Loucy (cell line): ENCODE data around the gene PHACTR1.
A peak's percentile ranks its signal among the peaks of the same experiment; 100 is the strongest.

Experiments
- H2AFZ ChIP-seq: fragments of 200-600 bp; sonication (generic); 2 replicates; pipeline ENCODE4 v1.6.0; 2016; ENCODE audit warnings: antibody characterized with exemption, mild to moderate bottlenecking, low read length, moderate library complexity
- H3F3A ChIP-seq: fragments of 200-600 bp; 2 replicates; pipeline ENCODE4 v1.6.0; 2016; ENCODE audit warnings: antibody characterized with exemption, low read depth, mild to moderate bottlenecking
- H3K27me3 ChIP-seq: fragments of 200-600 bp; sonication (generic); 2 replicates; pipeline ENCODE4 v1.6.1; 2014; ENCODE audit warnings: low read length, mild to moderate bottlenecking; ENCODE audit not compliant: insufficient read depth, poor library complexity, severe bottlenecking
- H3K36me3 ChIP-seq: fragments of 200-600 bp; sonication (generic); 2 replicates; pipeline ENCODE4 v1.6.1; 2016; ENCODE audit warnings: low read length; ENCODE audit not compliant: insufficient read depth
- H3K4me1 ChIP-seq: fragments of 200-600 bp; sonication (generic); 2 replicates; pipeline ENCODE4 v1.5.1; 2014; ENCODE audit warnings: low read length, mild to moderate bottlenecking; ENCODE audit not compliant: insufficient read depth, poor library complexity, severe bottlenecking
- H3K4me2 ChIP-seq: fragments of 200-600 bp; sonication (generic); 2 replicates; pipeline ENCODE4 v1.6.0; 2014; ENCODE audit warnings: antibody characterized with exemption, low read length, low read depth, mild to moderate bottlenecking; ENCODE audit not compliant: poor library complexity, severe bottlenecking
- H3K4me3 ChIP-seq: fragments of 200-600 bp; sonication (generic); 2 replicates; pipeline ENCODE4 v1.5.1; 2014; ENCODE audit warnings: low read length, mild to moderate bottlenecking, mixed read lengths; ENCODE audit not compliant: poor library complexity, severe bottlenecking
- H3K79me2 ChIP-seq: fragments of 200-600 bp; sonication (generic); 2 replicates; pipeline ENCODE4 v1.6.1; 2014; ENCODE audit warnings: low read length; ENCODE audit not compliant: insufficient read depth
- H3K9ac ChIP-seq: fragments of 200-600 bp; sonication (generic); 2 replicates; pipeline ENCODE4 v1.6.0; 2014; ENCODE audit warnings: mild to moderate bottlenecking, low read depth, low read length, moderate library complexity; ENCODE audit not compliant: poor library complexity, severe bottlenecking
- H3K9me2 ChIP-seq: fragments of 200-600 bp; sonication (generic); replicated peaks from 2 replicates; pipeline ENCODE4 v1.6.1; 2016; ENCODE audit warnings: low read depth, low read length, mixed read lengths
- H3K9me3 ChIP-seq: fragments of 200-600 bp; sonication (generic); 2 replicates; pipeline ENCODE4 v1.6.1; 2014; ENCODE audit warnings: mild to moderate bottlenecking, antibody characterized with exemption, low read length, low read depth; ENCODE audit not compliant: insufficient read depth
- H4K20me1 ChIP-seq: fragments of 200-600 bp; sonication (generic); 2 replicates; pipeline ENCODE4 v1.6.0; 2014; ENCODE audit warnings: antibody characterized with exemption, low read length, mild to moderate bottlenecking; ENCODE audit not compliant: insufficient read depth, poor library complexity, severe bottlenecking
- EZH2phosphoT487 ChIP-seq: fragments of 200-600 bp; IDR thresholded peaks from 2 replicates; pipeline ENCODE4 v1.6.1; 2018; ENCODE audit warnings: antibody characterized with exemption, mild to moderate bottlenecking, moderate library complexity, borderline replicate concordance
- TF ChIP-seq, protein P1 (sequence below): fragments of 200-600 bp; sonication (generic); conservative IDR thresholded peaks from 2 replicates; pipeline ENCODE4 v1.5.1; 2014; ENCODE audit warnings: mild to moderate bottlenecking, antibody characterized with exemption, low read length

The PHACTR1 gene

DNA sequence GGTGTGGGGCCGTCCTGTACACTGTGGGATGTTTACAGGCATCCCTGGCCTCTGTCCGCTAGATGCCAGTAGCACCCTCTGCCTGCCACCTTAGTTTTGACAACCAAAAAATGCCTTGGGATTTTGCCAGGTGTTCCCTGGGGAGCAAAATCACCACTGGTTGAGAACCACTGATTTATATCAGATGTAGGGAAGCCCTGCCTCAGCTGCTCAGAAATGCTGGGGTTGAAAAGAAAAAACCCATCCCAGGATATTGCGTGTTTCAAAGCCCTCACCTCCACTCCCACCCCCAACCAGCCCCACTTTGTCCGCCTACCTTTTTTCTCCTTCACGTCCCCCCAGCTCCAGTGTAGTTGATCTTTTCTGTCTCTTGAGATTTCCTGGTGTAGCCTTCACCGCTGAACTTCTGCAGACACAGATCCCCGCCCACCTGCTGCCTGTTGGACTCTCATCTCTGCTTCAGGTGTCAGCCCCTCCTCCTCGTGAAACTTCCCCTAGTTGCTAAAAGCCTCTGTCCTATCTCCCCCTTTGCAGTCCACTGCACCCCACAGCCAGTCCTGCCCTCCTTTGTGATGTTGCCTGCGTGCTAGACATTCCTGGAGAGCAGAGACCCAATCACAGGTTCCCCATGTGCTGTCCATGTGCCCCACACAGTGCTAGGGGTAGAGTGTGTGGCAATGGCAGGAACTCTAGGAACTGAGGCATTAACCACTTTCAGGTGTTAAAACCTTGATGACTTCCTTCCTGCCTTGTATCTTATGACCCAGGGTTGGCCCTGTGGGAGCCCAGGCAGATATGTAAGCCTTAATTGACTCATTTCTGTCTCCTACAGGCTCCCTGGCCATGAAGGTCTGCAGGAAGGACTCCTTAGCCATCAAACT is 512.9 kb downstream of the PHACTR1 start:
- Histone ChIP-seq H2AFZ (no peak overlapping the region), H3F3A (no peaks in the 10 kb centered on the region), H3K4me1 (peaks cover 4% of the 10 kb centered on the region), H3K9ac (no peak overlapping the region), H3K9me3 (no peaks in the 10 kb centered on the region), H3K4me2 (no peak overlapping the region), H3K27me3 (peaks cover 79% of the 10 kb centered on the region), H3K36me3 (no peaks in the 10 kb centered on the region), H3K4me3 (no peak overlapping the region), H3K79me2 (no peaks in the 10 kb centered on the region), H3K9me2 (no peaks in the 10 kb centered on the region), H4K20me1 (no peaks in the 10 kb centered on the region)
- TF ChIP-seq EZH2phosphoT487: no peak
- TF ChIP-seq, protein P1, sequence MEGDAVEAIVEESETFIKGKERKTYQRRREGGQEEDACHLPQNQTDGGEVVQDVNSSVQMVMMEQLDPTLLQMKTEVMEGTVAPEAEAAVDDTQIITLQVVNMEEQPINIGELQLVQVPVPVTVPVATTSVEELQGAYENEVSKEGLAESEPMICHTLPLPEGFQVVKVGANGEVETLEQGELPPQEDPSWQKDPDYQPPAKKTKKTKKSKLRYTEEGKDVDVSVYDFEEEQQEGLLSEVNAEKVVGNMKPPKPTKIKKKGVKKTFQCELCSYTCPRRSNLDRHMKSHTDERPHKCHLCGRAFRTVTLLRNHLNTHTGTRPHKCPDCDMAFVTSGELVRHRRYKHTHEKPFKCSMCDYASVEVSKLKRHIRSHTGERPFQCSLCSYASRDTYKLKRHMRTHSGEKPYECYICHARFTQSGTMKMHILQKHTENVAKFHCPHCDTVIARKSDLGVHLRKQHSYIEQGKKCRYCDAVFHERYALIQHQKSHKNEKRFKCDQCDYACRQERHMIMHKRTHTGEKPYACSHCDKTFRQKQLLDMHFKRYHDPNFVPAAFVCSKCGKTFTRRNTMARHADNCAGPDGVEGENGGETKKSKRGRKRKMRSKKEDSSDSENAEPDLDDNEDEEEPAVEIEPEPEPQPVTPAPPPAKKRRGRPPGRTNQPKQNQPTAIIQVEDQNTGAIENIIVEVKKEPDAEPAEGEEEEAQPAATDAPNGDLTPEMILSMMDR: peak; percentile 50

DNA sequence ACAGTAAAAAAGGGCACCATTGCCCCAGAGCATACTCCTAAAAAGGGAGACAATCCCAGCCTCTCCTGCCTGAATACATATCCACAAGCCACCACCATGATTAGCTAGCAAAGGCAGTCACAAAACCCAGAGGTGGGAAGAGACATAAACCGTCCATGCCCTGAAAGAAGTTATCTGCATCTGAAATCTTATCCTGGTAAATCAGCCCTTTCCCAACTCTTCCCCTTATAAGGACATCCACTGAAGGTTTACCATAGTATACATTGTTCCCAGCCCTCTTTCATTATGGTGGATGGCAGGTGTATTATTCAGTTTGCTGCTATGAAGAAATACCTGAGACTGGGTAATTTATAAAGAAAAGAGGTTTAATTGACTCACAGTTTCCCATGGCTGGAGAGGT is 516.5 kb downstream of the PHACTR1 start:
- no peak overlapping the region for H3K9ac ChIP-seq
- no peak overlapping the region for H3K4me2 ChIP-seq
- no peak overlapping the region for H2AFZ ChIP-seq
- H3K4me1 ChIP-seq: peaks cover 4% of the 10 kb centered on the region
- TF ChIP-seq EZH2phosphoT487: no peak
- TF ChIP-seq, protein P1: no peak
- H3K79me2 ChIP-seq: no peaks in the 10 kb centered on the region
- H3K9me2 ChIP-seq: no peaks in the 10 kb centered on the region
- peaks cover 79% of the 10 kb centered on the region for H3K27me3 ChIP-seq
- H3F3A ChIP-seq: no peaks in the 10 kb centered on the region
- H3K36me3 ChIP-seq: no peaks in the 10 kb centered on the region
- H3K9me3 ChIP-seq: no peaks in the 10 kb centered on the region
- H3K4me3 ChIP-seq: no peak overlapping the region
- H4K20me1 ChIP-seq: no peaks in the 10 kb centered on the region

DNA sequence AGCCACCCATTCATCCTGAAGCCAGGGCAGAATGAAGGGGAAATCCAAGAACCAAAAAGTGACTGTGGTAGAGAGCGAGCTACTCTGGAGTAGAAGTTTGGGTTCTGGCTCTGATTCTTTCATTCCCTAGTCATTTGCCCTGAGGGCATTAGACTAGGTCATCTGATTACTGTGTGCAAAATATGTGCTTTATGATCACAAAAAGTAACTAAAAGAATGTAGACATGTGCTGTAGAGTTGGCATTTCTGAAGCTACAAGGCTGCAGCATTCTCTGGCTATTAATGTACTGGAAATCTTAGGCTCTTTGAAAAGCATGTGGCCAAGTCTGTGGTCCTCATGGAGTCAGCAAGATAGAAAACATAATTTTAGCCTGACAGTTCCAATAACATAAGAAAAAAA is 517.6 kb downstream of the PHACTR1 start:
- Histone ChIP-seq H3K36me3 (no peaks in the 10 kb centered on the region), H4K20me1 (no peaks in the 10 kb centered on the region), H3K27me3 (peaks cover 79% of the 10 kb centered on the region), H3F3A (no peaks in the 10 kb centered on the region), H3K9ac (no peak overlapping the region), H3K4me1 (peaks cover 4% of the 10 kb centered on the region), H3K4me2 (no peak overlapping the region), H3K4me3 (no peak overlapping the region), H2AFZ (no peak overlapping the region), H3K9me3 (no peaks in the 10 kb centered on the region), H3K9me2 (no peaks in the 10 kb centered on the region), H3K79me2 (no peaks in the 10 kb centered on the region)
- TF ChIP-seq, protein P1: no peak
- TF ChIP-seq EZH2phosphoT487: no peak
